Upper lobe of left lung (tissue), 6 donors: ENCODE results near the gene CDC14A. TPM values are rescaled to one million over a fixed set of nuclear protein-coding genes. Genes with fewer than 3 reads are reported as not detected.

Experiments used
- ATAC-seq, 2 donors: fragments of 200-7000 bp; cut with Tn5 transposase; one replicate each; pipeline ENCODE4 v1.9.1; 2022; ENCODE audit warnings: mild to moderate bottlenecking in 2 of 2, moderate library complexity in 2 of 2; ENCODE audit not compliant: low FRiP score in 2 of 2
- DNase-seq, 2 donors: peaks; one replicate each; pipeline ENCODE4 v3.0.0-alpha.2; 2019 to 2020
- H3K27ac ChIP-seq, 4 donors: fragments of 200-600 bp; sonication (generic); one replicate each; pipeline ENCODE4 v1.5.1; 2016 to 2019
- H3K27me3 ChIP-seq, 4 donors: fragments of 200-600 bp; sonication (generic); one replicate each; pipeline ENCODE4 v1.5.1; 2017 to 2019
- H3K36me3 ChIP-seq, 4 donors: fragments of 200-600 bp; sonication (generic); one replicate each; pipeline ENCODE4 v1.5.1; 2016 to 2019
- H3K4me1 ChIP-seq, 4 donors: fragments of 200-600 bp; sonication (generic); one replicate each; pipeline ENCODE4 v1.5.1; 2018 to 2019
- H3K4me3 ChIP-seq, 4 donors: fragments of 200-600 bp; sonication (generic); one replicate each; pipeline ENCODE4 v1.5.1; 2017 to 2019; ENCODE audit warnings: mild to moderate bottlenecking in 2 of 4, moderate library complexity in 1 of 4
- H3K9me3 ChIP-seq, 4 donors: fragments of 200-600 bp; sonication (generic); one replicate each; pipeline ENCODE4 v1.5.1; 2018 to 2019
- CTCF ChIP-seq, 6 experiments: fragments of 450-650 bp in 4 of 6; fragments of 200-600 bp in 2 of 6; sonication (generic) in 2 of 6; IDR thresholded peaks; one replicate each; pipeline ENCODE4 v1.5.1; 2016 to 2019; ENCODE audit warnings: antibody characterized with exemption in 6 of 6
- EP300 ChIP-seq, 4 donors: sonication (generic); formaldehyde crosslinking; IDR thresholded peaks; one replicate each; pipeline ENCODE4 v1.5.1; 2017; ENCODE audit warnings: antibody characterized with exemption in 4 of 4, control low read depth in 2 of 4
- POLR2A ChIP-seq, 4 donors: fragments of 450-650 bp; IDR thresholded peaks; one replicate each; pipeline ENCODE4 v1.5.1; 2016 to 2017; ENCODE audit warnings: antibody characterized with exemption in 4 of 4, mild to moderate bottlenecking in 2 of 4
- POLR2AphosphoS5 ChIP-seq, 2 donors: sonication (generic); formaldehyde crosslinking; IDR thresholded peaks; one replicate each; pipeline ENCODE4 v1.5.1; 2017; ENCODE audit warnings: antibody characterized with exemption in 2 of 2
- WGBS, 2 donors: methylation state at CpG; one replicate each; pipeline ENCODE4 v1.1.5; 2017 to 2018; 5-methylcytosine and 5-hydroxymethylcytosine counted together
- total RNA-seq, 6 donors: library from RNA; depleted of rRNA in 4 of 6; stranded (reverse); fragments of >200 nt in 4 of 6; gene quantifications; one replicate each; pipeline versions ENCODE4 v1.1.0 to v1.2.1, GENCODE V29; 2016 to 2021
- donor health status: DM: no; HTN: no; CAD: no; lungs with moderate emphysema.
- donor health status: DM: no; HTN: yes; CAD: no; lungs with severe emphysema.

The CDC14A gene
- total RNA-seq, 6 donors from 2014 or later: 9.6 to 56.6 (median 22.1) TPM

GRCh38 chr1:100457683-100458082, 105.4 kb downstream of the CDC14A start:
- Histone ChIP-seq H3K4me3 (no peak overlapping the region), H3K27ac (no peak overlapping the region), H3K9me3 (no peaks in the 10 kb centered on the region), H3K4me1 (peaks cover 4 to 9% (median 8%) of the 10 kb centered on the region in 4 donors), H3K36me3 (no peaks in the 10 kb centered on the region), H3K27me3 (no peaks in the 10 kb centered on the region)
- ATAC-seq: no peak
- no peak for DNase-seq
- whole genome bisulfite sequencing, 2 donors: 86 to 93% methylated on average over 2 of the region's 2 CpGs
- no peak for TF ChIP-seq EP300 (IDR thresholded peaks at IDR 0.05)
- no peak for TF ChIP-seq POLR2AphosphoS5 (IDR thresholded peaks at IDR 0.05)
- TF ChIP-seq CTCF (IDR thresholded peaks at IDR 0.05): no peak
- TF ChIP-seq POLR2A (IDR thresholded peaks at IDR 0.05): no peak

GRCh38 chr1:100458661-100459357, 106.5 kb downstream of the CDC14A start:
- no peak for ATAC-seq
- Histone ChIP-seq H3K27ac (peak overlapping the region in 2 of 4 donors; percentile 26 to 51), H3K4me1 (peaks cover 3 to 9% (median 8%) of the 10 kb centered on the region in 4 donors), H3K4me3 (no peak overlapping the region), H3K36me3 (peaks cover 0 to 4% (median 0%) of the 10 kb centered on the region in 4 donors), H3K9me3 (no peaks in the 10 kb centered on the region), H3K27me3 (no peaks in the 10 kb centered on the region)
- DNase-seq: no peak
- 60% methylated on average over 6 of the region's 6 CpGs for WGBS, 2 donors
- no peak for TF ChIP-seq POLR2A (IDR thresholded peaks at IDR 0.05)
- TF ChIP-seq EP300 (IDR thresholded peaks at IDR 0.05): no peak
- no peak for TF ChIP-seq POLR2AphosphoS5 (IDR thresholded peaks at IDR 0.05)
- TF ChIP-seq CTCF (IDR thresholded peaks at IDR 0.05): no peak

GRCh38 chr1:100459358-100460114, 107.2 kb downstream of the CDC14A start:
- H3K27ac ChIP-seq: peak overlapping the region in 2 of 4 donors; percentile 26 to 51
- ATAC-seq: peak; percentile 92 to 93
- peak in 1 of 2 donors; percentile 68 for DNase-seq
- WGBS, 2 donors: 15 to 25% methylated on average over 12 of the region's 12 CpGs
- peak; percentile 65 to 90 (median 80) for TF ChIP-seq CTCF (IDR thresholded peaks at IDR 0.05)
- TF ChIP-seq POLR2A (IDR thresholded peaks at IDR 0.05): no peak
- H3K9me3 ChIP-seq: no peaks in the 10 kb centered on the region
- peaks cover 0 to 7% (median 0%) of the 10 kb centered on the region in 4 donors for H3K36me3 ChIP-seq
- H3K4me3 ChIP-seq: no peak overlapping the region
- no peaks in the 10 kb centered on the region for H3K27me3 ChIP-seq
- H3K4me1 ChIP-seq: peaks cover 3 to 12% (median 8%) of the 10 kb centered on the region in 4 donors

GRCh38 chr1:100461222-100461621, 108.9 kb downstream of the CDC14A start:
- WGBS, 2 donors: 78 to 90% methylated on average over 4 of the region's 4 CpGs
- Histone ChIP-seq H3K27me3 (no peaks in the 10 kb centered on the region), H3K36me3 (peaks cover 0 to 17% (median 0%) of the 10 kb centered on the region in 4 donors), H3K4me3 (no peak overlapping the region), H3K4me1 (peaks cover 3 to 12% (median 8%) of the 10 kb centered on the region in 4 donors), H3K9me3 (no peaks in the 10 kb centered on the region), H3K27ac (no peak overlapping the region)
- DNase-seq: no peak
- peak; percentile 50 to 71 for ATAC-seq
- TF ChIP-seq EP300 (IDR thresholded peaks at IDR 0.05) (no peak), CTCF (IDR thresholded peaks at IDR 0.05) (no peak), POLR2A (IDR thresholded peaks at IDR 0.05) (no peak), POLR2AphosphoS5 (IDR thresholded peaks at IDR 0.05) (no peak)
